Vagina (tissue), 2 donors: ENCODE measurements around the gene ESRP2.

Experiments
- POLR2AphosphoS5 ChIP-seq, 2 donors: sonication (generic); formaldehyde crosslinking; IDR thresholded peaks; one replicate each; pipeline ENCODE4 v1.9.0; 2017; ENCODE audit warnings: antibody characterized with exemption in 2 of 2, mild to moderate bottlenecking in 2 of 2, low read depth in 1 of 2; ENCODE audit not compliant: insufficient read depth in 1 of 2
- TF ChIP-seq, protein P1 (sequence below), 3 experiments: fragments of 450-650 bp in 2 of 3; fragments of 200-600 bp in 1 of 3; sonication (generic) in 1 of 3; IDR thresholded peaks; one replicate each; pipeline ENCODE4 v1.5.1; 2017 to 2019; ENCODE audit warnings: antibody characterized with exemption in 3 of 3, mild to moderate bottlenecking in 2 of 3, moderate library complexity in 2 of 3

DNA sequence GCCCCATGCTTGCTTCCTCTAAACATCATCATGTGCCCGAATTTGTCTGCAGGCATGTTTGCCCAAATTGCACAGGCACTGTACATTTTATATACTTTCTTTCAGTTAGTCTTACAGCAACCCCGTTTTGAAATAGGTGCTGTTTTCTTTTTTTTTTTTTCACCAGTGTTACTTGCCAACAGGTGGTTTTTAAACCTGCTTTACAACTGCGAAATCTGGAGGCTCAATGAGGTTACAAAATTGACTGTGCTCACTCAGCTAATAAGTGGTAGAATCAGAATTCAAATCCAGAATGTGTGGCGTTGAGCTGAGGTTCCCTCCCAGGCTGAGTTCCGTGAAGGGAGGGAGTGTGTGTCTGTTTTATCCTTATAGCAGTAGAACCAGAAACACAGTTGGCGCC lies 15.0 kb upstream of the ESRP2 start:
- TF ChIP-seq, protein P1, sequence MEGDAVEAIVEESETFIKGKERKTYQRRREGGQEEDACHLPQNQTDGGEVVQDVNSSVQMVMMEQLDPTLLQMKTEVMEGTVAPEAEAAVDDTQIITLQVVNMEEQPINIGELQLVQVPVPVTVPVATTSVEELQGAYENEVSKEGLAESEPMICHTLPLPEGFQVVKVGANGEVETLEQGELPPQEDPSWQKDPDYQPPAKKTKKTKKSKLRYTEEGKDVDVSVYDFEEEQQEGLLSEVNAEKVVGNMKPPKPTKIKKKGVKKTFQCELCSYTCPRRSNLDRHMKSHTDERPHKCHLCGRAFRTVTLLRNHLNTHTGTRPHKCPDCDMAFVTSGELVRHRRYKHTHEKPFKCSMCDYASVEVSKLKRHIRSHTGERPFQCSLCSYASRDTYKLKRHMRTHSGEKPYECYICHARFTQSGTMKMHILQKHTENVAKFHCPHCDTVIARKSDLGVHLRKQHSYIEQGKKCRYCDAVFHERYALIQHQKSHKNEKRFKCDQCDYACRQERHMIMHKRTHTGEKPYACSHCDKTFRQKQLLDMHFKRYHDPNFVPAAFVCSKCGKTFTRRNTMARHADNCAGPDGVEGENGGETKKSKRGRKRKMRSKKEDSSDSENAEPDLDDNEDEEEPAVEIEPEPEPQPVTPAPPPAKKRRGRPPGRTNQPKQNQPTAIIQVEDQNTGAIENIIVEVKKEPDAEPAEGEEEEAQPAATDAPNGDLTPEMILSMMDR (IDR thresholded peaks at IDR 0.05), result no peak
- TF ChIP-seq POLR2AphosphoS5 (IDR thresholded peaks at IDR 0.05; ENCODE audit: insufficient read depth in 1 of 2, low read depth in 1 of 2), result no peak
